ENCODE measurements around the gene VSTM5.

DNA sequence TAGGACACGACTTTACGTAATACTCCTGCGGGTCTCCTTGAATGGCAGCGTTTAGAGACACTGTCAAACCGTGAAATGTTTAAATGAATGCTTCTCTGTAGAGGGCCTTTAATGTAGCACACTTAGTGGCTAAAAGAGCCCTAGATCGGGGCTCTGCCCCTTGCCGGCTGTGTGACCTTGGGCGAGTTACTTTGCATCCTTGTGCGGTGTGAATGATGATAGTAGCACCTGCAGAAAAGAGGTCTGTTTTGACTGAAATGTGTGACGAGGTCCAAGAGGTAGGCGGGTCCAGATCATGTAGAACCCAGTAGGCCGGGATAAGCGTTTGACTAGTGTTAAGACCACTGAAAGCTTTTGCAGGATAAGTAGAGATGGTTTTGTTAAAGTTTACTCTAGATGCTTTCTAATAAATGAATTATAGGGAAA lies 65.5 kb downstream of the VSTM5 start:
- no peak for TF ChIP-seq HDAC2 (IDR thresholded peaks at IDR 0.05; ENCODE audit: borderline replicate concordance in 1 of 2, low read depth in 2 of 2, low read length in 2 of 2)
- no peak for TF ChIP-seq ZNF274 (IDR thresholded peaks at IDR 0.05; ENCODE audit: borderline replicate concordance, extremely low read depth, low read length)
- no peak for TF ChIP-seq POLR2A (IDR thresholded peaks at IDR 0.05; ENCODE audit: control extremely low read depth in 1 of 2, low read depth in 2 of 2, low read length in 2 of 2)
- TF ChIP-seq CTCF (IDR thresholded peaks at IDR 0.05; ENCODE audit: control extremely low read depth in 1 of 3, insufficient read depth in 1 of 3, low read depth in 1 of 3, low read length in 3 of 3), result no peak
- TF ChIP-seq CHD2 (IDR thresholded peaks at IDR 0.05; ENCODE audit: low read length), result no peak
- no peak for TF ChIP-seq SP2 (IDR thresholded peaks at IDR 0.05; ENCODE audit: low read length)
- no peak for TF ChIP-seq KDM1A (IDR thresholded peaks at IDR 0.05; ENCODE audit: borderline replicate concordance, low read length)
- no peak for TF ChIP-seq EZH2 (IDR thresholded peaks at IDR 0.05; ENCODE audit: low read depth, low read length, severe bottlenecking)
- TF ChIP-seq EP300 (IDR thresholded peaks at IDR 0.05; ENCODE audit: borderline replicate concordance in 1 of 2, low read depth in 2 of 2, low read length in 2 of 2), result no peak
- TF ChIP-seq ASH2L (IDR thresholded peaks at IDR 0.05; ENCODE audit: low read length), result no peak
- no peak for TF ChIP-seq RAD21 (IDR thresholded peaks at IDR 0.05 in 1 of 2, conservative IDR thresholded peaks at IDR 0.05 in 1 of 2; ENCODE audit: low read depth in 2 of 2, low read length in 2 of 2)
- TF ChIP-seq BCL11A (IDR thresholded peaks at IDR 0.05; ENCODE audit: low read depth in 2 of 2, low read length in 2 of 2), result no peak
